Fibroblast of the aortic adventitia (primary cell): Measurements from ENCODE around the gene CEP112. TPM values are rescaled to one million over a fixed set of nuclear protein-coding genes. Genes with fewer than 3 reads are reported as not detected.

Experiments used
- DNase-seq: peaks from one replicate; pipeline ENCODE4 v3.0.0-alpha.2; 2010; ENCODE audit warnings: low read depth
- H3K4me3 ChIP-seq: 2 replicates; pipeline ENCODE4 v1.5.1; 2011; ENCODE audit warnings: low read depth, mild to moderate bottlenecking, control low read depth, low read length, moderate library complexity
- total RNA-seq: library from RNA; depleted of rRNA; stranded (reverse); fragments of >200 nt; gene quantifications from 2 replicates; pipeline ENCODE4 v1.2.3, GENCODE V29; 2012; ENCODE audit warnings: low replicate concordance
- TF ChIP-seq, protein P1 (sequence below): IDR thresholded peaks from 2 replicates; pipeline ENCODE4 v1.5.1; 2011; ENCODE audit warnings: mild to moderate bottlenecking, low read length, control low read depth, inconsistent platforms; ENCODE audit not compliant: insufficient read depth

The CEP112 gene
- total RNA-seq, 1 donor = 7.2 TPM

DNA sequence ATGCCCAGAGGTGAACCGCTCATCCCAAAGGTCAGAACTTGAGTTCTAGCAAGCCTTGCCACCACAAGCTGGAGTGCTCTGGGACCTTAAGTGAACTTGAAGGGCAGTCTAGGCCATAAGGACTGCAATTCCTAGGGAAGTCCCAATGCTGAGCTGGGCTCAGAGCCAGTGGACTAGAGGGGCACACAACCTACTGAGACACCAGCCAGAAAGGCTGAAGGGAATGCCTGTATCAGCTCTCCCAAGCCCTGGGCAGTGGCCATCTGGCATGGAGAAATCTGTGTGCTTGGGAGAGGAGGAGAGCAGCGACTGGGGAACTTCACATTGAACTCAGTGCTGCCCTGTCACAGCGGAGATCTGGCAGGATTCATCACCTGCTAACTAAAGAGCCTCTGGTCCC lies 201.3 kb downstream of the CEP112 start:
- TF ChIP-seq, protein P1, sequence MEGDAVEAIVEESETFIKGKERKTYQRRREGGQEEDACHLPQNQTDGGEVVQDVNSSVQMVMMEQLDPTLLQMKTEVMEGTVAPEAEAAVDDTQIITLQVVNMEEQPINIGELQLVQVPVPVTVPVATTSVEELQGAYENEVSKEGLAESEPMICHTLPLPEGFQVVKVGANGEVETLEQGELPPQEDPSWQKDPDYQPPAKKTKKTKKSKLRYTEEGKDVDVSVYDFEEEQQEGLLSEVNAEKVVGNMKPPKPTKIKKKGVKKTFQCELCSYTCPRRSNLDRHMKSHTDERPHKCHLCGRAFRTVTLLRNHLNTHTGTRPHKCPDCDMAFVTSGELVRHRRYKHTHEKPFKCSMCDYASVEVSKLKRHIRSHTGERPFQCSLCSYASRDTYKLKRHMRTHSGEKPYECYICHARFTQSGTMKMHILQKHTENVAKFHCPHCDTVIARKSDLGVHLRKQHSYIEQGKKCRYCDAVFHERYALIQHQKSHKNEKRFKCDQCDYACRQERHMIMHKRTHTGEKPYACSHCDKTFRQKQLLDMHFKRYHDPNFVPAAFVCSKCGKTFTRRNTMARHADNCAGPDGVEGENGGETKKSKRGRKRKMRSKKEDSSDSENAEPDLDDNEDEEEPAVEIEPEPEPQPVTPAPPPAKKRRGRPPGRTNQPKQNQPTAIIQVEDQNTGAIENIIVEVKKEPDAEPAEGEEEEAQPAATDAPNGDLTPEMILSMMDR = no peak
- DNase-seq = no peak

DNA sequence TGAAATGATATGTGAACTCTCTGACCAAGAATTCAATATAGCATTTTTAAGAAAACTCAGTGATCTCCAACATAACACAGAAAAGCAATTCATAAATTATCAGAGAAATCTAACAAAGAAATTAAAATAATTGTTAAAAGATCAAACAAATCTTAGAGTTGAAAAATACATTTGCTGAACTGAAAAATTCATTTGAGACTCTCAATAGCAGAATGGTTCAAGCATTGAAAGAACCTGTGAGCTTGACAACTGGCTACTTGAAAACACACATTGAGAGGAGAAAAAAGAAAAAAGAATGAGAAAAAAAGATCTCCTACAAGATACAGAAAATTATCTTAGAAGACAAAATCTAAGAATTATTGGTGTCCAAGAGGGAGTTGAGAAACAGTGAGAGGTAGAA lies 203.5 kb downstream of the CEP112 start:
- no peak for DNase-seq
- H3K4me3 ChIP-seq = no peak overlapping the region
- TF ChIP-seq, protein P1 = no peak

More for the DNA sequence above, 201.3 kb downstream of the CEP112 start:
- H3K4me3 ChIP-seq = no peak overlapping the region

DNA sequence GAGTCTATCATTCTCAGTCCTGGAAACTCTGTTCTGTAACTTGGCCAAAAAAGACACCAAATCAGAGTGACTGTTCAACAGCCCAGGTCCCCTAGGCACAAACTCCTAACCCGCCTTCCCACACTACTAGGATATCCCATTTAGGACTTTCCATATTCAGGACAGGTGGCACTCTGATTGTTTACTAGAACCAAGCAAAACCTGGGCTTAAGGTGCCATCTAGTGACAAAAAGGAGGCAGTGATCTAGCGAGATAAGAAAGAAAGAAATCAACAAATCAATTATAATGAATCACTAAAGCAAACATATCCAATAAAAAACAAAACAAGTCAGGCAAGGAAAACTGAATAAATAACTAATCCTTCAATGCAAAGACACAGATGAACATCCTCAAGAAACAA lies 203.9 kb downstream of the CEP112 start:
- no peak overlapping the region for H3K4me3 ChIP-seq
- peak; percentile 61 for DNase-seq
- TF ChIP-seq, protein P1 = peak; percentile 56

DNA sequence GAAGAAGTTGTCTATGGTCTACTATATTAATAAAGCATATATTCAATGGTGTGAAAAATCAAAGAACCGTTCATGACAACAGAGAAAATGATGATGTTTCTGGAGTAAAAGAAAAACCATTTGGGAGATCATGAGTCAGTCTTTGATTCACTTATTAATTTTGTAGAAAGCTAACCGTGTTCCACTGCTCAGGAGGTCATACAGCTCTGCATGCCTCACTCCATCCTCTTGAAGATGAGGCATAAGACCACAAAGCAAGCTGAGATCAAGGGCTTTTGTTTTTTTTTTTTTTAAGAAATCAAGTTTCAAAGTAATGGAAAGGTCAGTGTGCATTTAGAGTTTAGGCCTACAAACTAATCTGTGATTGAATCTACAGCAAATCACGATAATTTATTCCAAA lies 206.4 kb downstream of the CEP112 start:
- TF ChIP-seq, protein P1 = no peak
- DNase-seq = no peak
- H3K4me3 ChIP-seq = no peak overlapping the region

DNA sequence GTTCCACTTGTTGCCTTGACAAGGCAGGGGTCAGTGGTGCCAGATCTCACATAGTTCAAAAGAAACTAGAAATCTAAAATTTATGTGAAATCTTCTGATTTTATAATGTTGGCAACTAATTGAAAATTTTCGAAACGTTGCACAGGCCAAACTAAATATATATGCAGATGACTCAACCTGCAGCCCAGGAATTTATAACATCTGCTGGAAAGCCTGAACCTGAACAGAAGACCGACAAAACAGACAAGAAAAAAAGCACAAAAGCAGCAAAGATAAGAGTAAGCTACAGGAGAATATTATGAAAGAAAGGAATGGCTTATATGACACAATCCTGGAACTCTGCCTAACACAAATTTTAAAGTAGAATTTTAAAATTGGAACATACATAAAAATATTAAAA lies 207.6 kb downstream of the CEP112 start:
- TF ChIP-seq, protein P1 = no peak
- no peak overlapping the region for H3K4me3 ChIP-seq
- DNase-seq = peak; percentile 79

DNA sequence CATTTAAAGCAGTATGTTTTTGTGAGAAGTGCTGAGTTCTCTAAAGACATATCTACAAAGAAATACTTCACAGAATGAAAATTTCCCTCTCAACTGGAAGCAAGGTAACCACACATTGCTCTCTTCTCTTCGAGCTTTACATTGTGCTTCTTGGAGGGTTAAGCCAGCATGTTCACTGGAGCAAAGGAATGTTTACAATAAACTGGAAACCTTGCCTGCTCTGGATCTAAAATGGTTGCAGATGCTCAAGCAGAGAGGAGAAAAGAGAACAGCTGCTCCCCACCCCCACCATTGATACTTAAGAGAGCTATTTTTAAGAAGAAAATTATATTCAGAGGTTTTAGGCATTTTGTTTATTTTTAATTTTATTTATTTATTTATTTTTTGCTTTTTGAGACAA lies 213.1 kb downstream of the CEP112 start:
- H3K4me3 ChIP-seq = no peak overlapping the region
- DNase-seq = no peak
- TF ChIP-seq, protein P1 = no peak

DNA sequence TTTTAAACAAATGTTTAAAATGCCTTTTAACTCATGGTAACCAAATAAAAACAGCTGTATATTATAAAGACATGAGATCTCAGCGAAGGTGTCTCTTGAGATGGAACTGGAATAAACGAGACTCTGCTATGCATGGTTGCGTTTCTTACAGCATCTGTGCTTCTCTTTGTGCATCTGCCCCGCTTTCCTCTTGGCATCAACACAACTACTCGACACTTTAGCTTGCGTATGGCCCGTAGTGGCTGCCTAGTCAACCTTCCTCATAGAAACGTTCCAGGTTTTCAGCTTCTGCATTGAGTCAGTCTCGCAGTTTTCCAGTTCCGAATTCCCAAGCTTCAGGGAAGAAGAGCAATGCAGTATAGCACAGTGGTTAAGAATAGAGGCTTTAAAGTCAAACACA lies 214.9 kb downstream of the CEP112 start:
- TF ChIP-seq, protein P1 = no peak
- H3K4me3 ChIP-seq = no peak overlapping the region
- DNase-seq = no peak
